Fibroblast of the aortic adventitia (primary cell): ENCODE results near the gene MIPEP. TPM values are rescaled to one million over a fixed set of nuclear protein-coding genes. Genes with fewer than 3 reads are reported as not detected.

Experiments used
- DNase-seq: peaks from one replicate; pipeline ENCODE4 v3.0.0-alpha.2; 2010; ENCODE audit warnings: low read depth
- H3K4me3 ChIP-seq: 2 replicates; pipeline ENCODE4 v1.5.1; 2011; ENCODE audit warnings: low read depth, mild to moderate bottlenecking, control low read depth, low read length, moderate library complexity
- total RNA-seq: library from RNA; depleted of rRNA; stranded (reverse); fragments of >200 nt; gene quantifications from 2 replicates; pipeline ENCODE4 v1.2.3, GENCODE V29; 2012; ENCODE audit warnings: low replicate concordance
- TF ChIP-seq, protein P1 (sequence below): IDR thresholded peaks from 2 replicates; pipeline ENCODE4 v1.5.1; 2011; ENCODE audit warnings: mild to moderate bottlenecking, low read length, control low read depth, inconsistent platforms; ENCODE audit not compliant: insufficient read depth

Gene MIPEP
- total RNA-seq, 1 donor: 28.1 TPM

DNA sequence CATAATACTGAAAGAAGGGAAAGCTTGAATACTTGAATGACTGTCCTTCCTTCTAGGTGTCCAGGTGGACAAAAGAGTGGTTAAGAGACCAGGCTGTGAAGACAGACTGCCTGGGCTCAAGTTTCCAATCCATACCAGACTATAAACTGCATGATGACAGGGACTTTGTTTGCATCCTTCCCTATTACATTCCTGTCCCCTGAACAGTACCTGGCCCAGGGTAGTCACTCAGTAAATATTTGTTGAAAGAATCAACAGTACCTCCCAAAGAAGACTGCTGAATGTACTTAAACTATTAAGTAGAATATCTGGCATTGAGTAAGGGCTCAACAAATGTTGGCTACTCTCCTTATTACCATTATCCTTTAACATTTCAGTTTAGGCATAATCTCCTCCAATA is 29.7 kb downstream of the MIPEP start:
- H3K4me3 ChIP-seq: no peak overlapping the region
- DNase-seq: no peak
- TF ChIP-seq, protein P1, sequence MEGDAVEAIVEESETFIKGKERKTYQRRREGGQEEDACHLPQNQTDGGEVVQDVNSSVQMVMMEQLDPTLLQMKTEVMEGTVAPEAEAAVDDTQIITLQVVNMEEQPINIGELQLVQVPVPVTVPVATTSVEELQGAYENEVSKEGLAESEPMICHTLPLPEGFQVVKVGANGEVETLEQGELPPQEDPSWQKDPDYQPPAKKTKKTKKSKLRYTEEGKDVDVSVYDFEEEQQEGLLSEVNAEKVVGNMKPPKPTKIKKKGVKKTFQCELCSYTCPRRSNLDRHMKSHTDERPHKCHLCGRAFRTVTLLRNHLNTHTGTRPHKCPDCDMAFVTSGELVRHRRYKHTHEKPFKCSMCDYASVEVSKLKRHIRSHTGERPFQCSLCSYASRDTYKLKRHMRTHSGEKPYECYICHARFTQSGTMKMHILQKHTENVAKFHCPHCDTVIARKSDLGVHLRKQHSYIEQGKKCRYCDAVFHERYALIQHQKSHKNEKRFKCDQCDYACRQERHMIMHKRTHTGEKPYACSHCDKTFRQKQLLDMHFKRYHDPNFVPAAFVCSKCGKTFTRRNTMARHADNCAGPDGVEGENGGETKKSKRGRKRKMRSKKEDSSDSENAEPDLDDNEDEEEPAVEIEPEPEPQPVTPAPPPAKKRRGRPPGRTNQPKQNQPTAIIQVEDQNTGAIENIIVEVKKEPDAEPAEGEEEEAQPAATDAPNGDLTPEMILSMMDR: no peak

DNA sequence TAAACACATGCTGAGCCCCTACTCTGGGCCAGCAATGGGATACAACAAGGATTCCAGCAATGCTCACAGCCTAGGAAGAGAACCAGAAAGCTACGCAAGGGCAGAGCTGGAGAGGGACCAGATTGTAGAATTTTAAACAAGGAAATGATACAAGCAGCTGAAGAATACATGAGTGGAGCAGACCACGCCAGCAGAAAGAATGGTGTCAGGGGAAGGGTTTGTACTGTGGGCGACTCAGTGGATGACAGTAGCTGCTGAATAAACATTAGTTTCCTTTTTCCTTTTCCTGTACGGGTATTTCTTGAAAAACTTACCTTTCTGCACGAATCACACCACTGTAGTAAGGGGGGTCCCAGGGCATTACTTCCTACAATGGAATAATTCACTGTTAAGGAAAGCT is 30.7 kb downstream of the MIPEP start:
- no peak overlapping the region for H3K4me3 ChIP-seq
- no peak for DNase-seq

DNA sequence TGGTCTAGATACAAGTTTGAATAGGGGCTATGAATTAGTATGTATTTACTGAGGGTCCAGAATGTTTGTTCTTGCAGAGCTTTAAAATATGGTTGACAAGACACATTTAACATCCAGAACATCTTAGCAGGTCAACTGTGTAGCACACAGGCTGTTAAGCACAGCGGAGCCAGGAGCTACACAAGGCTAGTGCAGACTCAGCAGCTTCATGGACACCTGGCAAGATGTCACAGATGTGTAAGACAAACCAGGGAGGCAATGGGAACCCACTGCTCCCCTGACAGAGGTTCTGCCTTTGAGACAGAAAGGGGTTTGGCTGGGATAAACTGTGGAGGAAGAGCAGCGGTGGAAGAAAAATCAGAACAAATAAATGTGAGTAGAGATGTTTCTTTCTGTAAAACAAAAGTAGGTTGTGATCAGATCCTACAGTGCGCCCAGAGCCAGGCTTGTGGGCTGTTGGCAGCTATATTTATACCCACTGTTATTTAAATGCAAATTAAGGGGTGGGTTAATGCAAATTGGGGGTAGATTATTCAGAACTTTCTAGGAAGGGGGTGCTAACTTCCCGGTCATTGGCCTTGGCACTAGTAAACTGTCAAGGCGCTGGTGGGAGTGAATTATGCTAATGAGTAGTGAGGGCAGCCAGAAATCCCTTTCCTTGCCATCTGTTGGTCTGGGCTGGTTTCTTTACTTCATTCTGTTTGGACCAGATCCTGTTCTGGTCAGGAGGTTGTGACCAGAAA is 33.0 kb downstream of the MIPEP start:
- DNase-seq: no peak

More for the DNA sequence above, 30.7 kb downstream of the MIPEP start:
- TF ChIP-seq, protein P1: no peak

DNA sequence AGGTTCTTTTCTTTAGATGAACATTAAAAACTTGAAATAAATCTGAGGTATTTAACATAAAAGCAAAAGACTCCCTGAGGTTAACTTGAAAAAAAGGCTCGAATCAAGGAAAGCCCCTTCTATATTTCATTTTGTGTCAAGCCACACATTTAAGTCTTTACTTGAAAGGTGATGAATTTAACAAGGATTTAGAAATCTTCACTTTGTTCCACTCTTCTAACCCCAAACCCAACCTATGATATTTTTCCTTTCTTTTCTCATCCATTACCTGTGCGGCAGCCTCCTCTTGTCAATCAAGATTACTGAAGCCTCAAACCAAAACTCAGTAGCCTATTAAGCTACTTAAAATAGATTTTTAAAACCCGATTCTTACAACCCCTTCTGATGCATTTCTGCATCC is 33.8 kb downstream of the MIPEP start:
- DNase-seq: no peak
- H3K4me3 ChIP-seq: no peak overlapping the region
- TF ChIP-seq, protein P1: no peak

More for the DNA sequence above, 33.0 kb downstream of the MIPEP start:
- H3K4me3 ChIP-seq: no peak overlapping the region
- TF ChIP-seq, protein P1: no peak

DNA sequence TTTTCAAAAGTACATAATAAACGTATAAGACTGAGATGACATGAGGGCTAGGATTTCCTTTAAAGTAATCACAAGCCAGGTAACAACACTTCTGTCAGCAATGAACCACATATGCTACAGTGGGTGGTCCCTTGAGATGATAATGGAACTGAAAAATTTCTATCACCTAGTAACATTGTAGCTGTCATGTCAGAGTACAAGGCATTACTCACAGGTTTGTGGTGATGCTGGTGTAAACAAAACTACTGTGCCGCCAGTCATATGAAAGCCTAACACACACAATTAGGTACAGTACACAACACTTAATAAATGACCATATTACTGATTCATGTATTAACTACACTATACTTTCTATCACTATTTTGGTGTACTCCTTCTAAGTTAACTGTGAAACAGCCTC is 36.8 kb downstream of the MIPEP start:
- H3K4me3 ChIP-seq: no peak overlapping the region
- TF ChIP-seq, protein P1: no peak
- no peak for DNase-seq

DNA sequence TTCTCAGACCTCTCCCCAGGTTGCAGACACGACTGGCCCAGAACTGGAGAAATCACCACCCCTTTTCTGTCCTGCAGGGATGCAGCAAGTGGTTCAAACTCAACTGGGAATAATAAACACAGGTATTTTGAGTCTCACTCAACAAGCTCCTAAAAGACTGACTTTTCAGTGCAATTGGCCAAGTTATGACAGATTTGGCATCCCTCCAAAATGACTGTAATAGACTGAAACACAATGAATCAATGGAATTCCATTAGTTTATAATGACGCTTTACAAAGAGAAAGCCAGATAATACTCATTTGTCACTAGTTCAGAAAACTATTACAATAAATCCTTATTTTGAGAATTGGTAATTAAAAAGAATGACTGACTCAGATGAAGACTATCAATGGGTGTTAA is 38.1 kb downstream of the MIPEP start:
- TF ChIP-seq, protein P1: no peak
- H3K4me3 ChIP-seq: no peak overlapping the region
- peak; percentile 51 for DNase-seq

DNA sequence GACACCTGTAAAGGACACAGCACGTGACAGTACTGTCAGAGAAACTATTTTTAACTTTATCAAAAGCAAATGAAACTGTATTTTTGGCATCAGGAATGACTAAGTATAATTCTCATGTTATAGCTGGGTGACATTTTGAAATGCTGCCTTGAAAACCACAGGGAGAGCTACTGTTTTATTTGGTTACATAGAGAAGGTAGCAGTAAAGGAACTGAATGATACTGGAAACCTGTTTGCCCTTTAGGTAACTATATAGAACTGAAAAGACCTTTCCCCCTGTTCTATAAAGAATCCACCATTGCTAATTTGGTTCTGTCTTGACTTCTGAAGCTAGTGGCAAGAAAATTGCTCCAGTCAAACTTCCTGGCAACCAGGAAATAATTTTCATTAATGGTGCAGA is 39.1 kb downstream of the MIPEP start:
- TF ChIP-seq, protein P1: no peak
- DNase-seq: no peak
- H3K4me3 ChIP-seq: no peak overlapping the region
